Left ventricle myocardium inferior (tissue), 1 donor: ENCODE results near the gene HOXA1. TPM values are rescaled to one million over a fixed set of nuclear protein-coding genes. Genes with fewer than 3 reads are reported as not detected.

Experiments
- DNase-seq: peaks from one replicate; pipeline ENCODE4 v3.0.0-alpha.2; 2020
- H3K27ac ChIP-seq: fragments of 200-600 bp; replicated peaks from 2 replicates; pipeline ENCODE4 v1.8.0; 2021
- H3K27me3 ChIP-seq: fragments of 200-600 bp; 2 replicates; pipeline ENCODE4 v1.8.0; 2021; ENCODE audit warnings: low read depth
- H3K36me3 ChIP-seq: fragments of 200-600 bp; 2 replicates; pipeline ENCODE4 v1.8.0; 2021
- H3K4me1 ChIP-seq: fragments of 200-600 bp; 2 replicates; pipeline ENCODE4 v1.8.0; 2021
- H3K4me3 ChIP-seq: fragments of 200-600 bp; 2 replicates; pipeline ENCODE4 v1.8.0; 2021; ENCODE audit warnings: mild to moderate bottlenecking, moderate library complexity
- H3K9me3 ChIP-seq: fragments of 200-600 bp; replicated peaks from 2 replicates; pipeline ENCODE4 v1.8.0; 2021
- intact Hi-C: fragments of 100-400 bp; cut with micrococcal nuclease; formaldehyde crosslinking; loops from one replicate; pipeline ENCODE4 v1.11.0; 2022
- total RNA-seq: library from RNA; stranded (reverse); fragmentation: NEBNext Ultra II Directional; extraction: Animal tissue kit (Norgen Biotek cat#: 25700); gene quantifications from one replicate; pipeline ENCODE4 v1.2.1, GENCODE V29; 2021
- TF ChIP-seq, protein P1 (sequence below): fragments of 200-600 bp; IDR thresholded peaks from 2 replicates; pipeline ENCODE4 v1.8.0; 2021; ENCODE audit warnings: antibody characterized with exemption, mild to moderate bottlenecking, borderline replicate concordance
- donor health status: DM: no; HTN: yes; CAD: no; lungs with severe emphysema.

Gene HOXA1
- total RNA-seq, 1 donor from 2014 or later, result not detected

DNA sequence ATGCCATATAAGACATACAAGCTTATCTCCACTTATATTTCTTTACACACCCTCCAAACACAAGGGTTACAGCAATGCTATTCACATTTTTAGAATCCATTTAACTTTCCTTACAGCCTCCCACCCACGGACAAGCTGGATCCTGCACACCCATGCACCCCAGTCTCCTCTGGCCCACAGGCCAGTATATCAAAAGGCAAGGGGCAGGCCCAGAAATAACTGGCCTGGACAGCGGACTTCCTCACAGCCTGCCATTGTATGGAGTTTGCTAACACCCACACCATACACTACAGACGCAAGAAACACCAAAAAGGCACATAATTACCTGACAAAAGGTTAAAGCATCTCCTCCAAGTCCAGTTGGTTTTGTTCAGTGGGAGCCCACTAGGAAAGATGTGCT, 22.8 kb upstream of the HOXA1 start:
- intact Hi-C loops, result no loop called here
- DNase-seq, result no peak
- H3K4me1 ChIP-seq, result peaks cover 21% of the 10 kb centered on the region
- H3K4me3 ChIP-seq, result peak overlapping the region; percentile 51
- no peaks in the 10 kb centered on the region for H3K36me3 ChIP-seq
- no peaks in the 10 kb centered on the region for H3K9me3 ChIP-seq
- peaks cover 97% of the 10 kb centered on the region for H3K27me3 ChIP-seq
- TF ChIP-seq, protein P1, sequence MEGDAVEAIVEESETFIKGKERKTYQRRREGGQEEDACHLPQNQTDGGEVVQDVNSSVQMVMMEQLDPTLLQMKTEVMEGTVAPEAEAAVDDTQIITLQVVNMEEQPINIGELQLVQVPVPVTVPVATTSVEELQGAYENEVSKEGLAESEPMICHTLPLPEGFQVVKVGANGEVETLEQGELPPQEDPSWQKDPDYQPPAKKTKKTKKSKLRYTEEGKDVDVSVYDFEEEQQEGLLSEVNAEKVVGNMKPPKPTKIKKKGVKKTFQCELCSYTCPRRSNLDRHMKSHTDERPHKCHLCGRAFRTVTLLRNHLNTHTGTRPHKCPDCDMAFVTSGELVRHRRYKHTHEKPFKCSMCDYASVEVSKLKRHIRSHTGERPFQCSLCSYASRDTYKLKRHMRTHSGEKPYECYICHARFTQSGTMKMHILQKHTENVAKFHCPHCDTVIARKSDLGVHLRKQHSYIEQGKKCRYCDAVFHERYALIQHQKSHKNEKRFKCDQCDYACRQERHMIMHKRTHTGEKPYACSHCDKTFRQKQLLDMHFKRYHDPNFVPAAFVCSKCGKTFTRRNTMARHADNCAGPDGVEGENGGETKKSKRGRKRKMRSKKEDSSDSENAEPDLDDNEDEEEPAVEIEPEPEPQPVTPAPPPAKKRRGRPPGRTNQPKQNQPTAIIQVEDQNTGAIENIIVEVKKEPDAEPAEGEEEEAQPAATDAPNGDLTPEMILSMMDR, result no peak
- H3K27ac ChIP-seq, result peak overlapping the region; percentile 63

DNA sequence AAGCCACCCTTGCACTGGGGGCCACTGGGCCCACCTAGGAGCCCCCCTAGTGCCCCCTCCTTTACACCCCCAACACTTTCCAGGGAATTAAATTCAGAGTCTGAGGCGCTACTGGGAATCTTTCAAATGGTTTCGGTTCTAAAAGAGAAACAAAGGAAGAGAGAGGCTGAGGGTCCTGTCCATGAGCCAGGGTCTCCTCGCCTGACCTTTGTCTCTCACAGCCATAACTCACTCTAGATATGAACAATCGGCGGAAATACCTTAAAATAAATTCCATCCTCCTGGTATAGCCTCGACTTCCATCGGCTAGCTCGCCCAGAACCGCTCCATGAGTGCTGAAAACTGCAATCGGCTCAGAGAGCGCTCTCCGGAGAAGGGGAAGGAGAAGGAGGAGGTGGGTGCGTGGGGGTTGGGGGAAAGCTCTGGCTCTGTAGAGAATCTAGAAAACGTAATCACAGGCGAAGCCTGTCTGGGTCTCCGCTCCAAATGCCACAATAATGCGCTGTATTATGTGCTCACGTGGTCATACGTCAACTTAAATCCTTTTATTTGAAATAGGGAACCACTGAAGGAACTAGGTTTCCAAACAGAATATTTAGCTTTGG, 22.2 kb upstream of the HOXA1 start:
- Histone ChIP-seq H3K27me3 (peaks cover 97% of the 10 kb centered on the region), H3K9me3 (no peaks in the 10 kb centered on the region), H3K4me1 (peaks cover 26% of the 10 kb centered on the region), H3K4me3 (peak overlapping the region; percentile 51), H3K27ac (peak overlapping the region; percentile 63), H3K36me3 (no peaks in the 10 kb centered on the region)
- intact Hi-C loops, result no loop called here
- TF ChIP-seq, protein P1, result no peak
- DNase-seq, result no peak

DNA sequence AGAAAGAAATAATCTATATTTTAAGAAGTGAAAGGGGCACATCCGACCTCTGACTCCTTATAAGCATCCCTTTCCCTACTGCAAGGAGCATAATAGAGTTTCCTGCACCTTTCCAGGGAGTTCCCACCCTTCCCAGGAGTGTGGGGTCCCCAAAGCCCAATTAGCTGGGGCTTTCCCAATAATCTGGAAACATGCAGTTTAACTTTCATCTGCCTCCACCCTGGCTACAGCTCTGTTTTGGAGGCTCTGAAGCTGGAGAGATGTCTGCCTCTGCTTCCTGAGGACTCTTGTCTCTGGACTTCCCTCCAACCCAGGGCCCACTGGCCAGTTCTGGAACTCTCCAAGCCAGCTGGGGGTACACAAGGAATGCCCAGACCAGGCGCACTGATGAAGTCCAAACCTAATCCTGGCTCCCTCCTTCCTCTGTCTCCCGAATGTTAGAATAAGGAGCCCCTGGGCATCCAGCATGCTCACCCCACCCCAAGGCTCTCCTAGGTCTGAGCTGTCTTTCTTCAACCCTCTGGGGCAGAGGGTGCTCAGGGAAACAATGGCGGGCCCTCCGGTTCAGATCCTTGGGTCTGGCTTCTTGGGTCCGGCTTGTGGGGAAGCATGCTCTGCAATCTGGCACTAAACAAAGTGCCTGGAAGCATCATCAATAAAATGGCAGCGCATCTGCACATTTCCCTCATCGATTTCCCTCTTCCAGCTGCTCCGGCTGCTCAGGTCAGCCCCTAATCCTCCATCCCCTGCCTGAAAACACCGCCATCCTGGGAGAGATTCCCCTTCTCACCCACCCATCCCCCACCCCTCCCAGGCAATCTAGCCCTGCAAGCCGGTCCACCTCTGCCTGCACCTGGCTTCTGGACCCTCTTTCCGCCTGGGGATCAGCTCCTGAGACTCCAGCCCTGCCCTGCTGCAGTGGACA, 21.4 kb upstream of the HOXA1 start:
- peaks cover 97% of the 10 kb centered on the region for H3K27me3 ChIP-seq
- DNase-seq, result no peak
- TF ChIP-seq, protein P1, result no peak

DNA sequence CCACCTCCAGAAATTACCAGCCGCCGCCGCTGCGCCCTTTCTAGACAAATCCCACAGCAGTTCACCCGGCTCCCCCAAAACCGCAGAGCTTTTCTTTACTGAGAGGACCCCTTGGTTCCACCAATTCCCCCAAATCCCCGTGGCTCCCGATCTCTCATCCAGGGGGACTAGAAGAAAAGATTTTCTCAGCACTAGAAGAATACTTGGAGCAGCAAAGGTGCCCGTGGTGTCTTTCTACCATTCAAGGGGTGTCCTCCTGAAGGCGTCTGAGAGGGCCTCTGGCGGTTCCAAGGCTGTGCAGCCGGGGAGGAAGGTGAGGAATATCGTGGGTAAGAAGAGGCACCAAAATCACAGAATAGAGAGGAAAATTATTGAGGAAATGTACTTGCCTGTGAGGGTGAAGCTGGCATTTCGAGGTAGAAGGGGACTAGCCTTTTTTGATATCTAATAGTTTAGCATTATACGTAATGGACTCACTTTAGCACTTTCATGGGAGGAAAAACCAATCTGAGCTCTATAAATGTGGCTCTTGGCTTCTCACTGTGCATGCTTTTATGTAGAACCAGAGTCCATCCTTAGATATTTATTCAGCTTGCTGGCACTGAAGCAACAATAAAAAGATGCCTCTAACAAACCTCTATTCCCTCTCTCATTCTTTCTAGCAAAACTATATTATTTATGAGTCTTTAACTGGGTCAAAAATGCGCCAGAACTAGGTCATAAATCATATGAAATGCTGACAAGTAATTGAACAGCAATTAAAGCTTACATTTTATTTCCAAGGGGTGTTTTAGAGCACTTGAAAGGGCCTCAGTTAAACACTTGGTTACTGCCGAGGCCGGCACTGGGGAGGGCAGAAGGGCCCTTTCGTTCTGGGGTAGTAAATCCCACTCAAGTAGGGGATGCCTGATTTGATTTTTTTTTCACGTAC, 20.5 kb upstream of the HOXA1 start:
- Histone ChIP-seq H3K36me3 (no peaks in the 10 kb centered on the region), H3K9me3 (no peaks in the 10 kb centered on the region), H3K27me3 (peaks cover 97% of the 10 kb centered on the region), H3K4me1 (peaks cover 26% of the 10 kb centered on the region), H3K27ac (peak overlapping the region; percentile 63), H3K4me3 (peak overlapping the region; percentile 51)
- TF ChIP-seq, protein P1, result no peak
- intact Hi-C loops, result no loop called here
- no peak for DNase-seq

More for the DNA sequence above, 21.4 kb upstream of the HOXA1 start:
- H3K36me3 ChIP-seq, result no peaks in the 10 kb centered on the region
- H3K27ac ChIP-seq, result peak overlapping the region; percentile 63
- H3K4me3 ChIP-seq, result peak overlapping the region; percentile 51
- no peaks in the 10 kb centered on the region for H3K9me3 ChIP-seq
- intact Hi-C loops, result no loop called here
- H3K4me1 ChIP-seq, result peaks cover 26% of the 10 kb centered on the region
